ENCODE measurements around the gene RBFOX2. TPM values are rescaled to one million over a fixed set of nuclear protein-coding genes. Genes with fewer than 3 reads are reported as not detected.

RBFOX2 gene
- total RNA-seq, 2 experiments from 2014 or later, result 1.9 to 2.4 TPM

DNA sequence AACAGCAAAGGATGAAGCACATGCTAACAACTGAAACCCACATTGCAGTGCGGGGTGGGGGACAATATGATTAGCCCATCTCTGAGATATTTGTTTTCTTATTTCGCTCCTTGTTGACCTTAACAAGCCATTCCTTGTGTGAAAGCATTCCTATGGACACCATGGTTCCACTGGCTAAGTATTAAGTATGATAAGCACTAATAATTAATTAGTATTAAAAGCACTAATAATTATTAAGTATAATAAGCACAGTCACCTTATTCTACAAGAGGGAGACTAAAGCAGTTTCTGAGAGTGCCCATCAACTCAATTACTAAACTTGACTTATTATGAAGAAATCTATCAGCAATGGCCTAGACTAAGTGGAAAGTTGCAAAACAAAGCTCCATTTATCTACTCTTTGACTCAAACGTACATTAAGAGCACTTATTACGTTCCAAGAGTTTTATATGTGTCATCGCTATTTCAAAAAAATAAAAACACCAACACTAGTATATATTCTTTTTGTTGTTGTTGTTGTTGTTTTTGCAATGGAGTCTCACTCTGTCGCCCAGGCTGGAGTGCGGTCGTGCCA lies 65.3 kb downstream of the RBFOX2 start:
- CTCF ChIA-PET, result no interaction called here
- DNase-seq (no peak), ATAC-seq (ENCODE audit: poor library complexity) (no peak)
- TF ChIP-seq, protein P1, sequence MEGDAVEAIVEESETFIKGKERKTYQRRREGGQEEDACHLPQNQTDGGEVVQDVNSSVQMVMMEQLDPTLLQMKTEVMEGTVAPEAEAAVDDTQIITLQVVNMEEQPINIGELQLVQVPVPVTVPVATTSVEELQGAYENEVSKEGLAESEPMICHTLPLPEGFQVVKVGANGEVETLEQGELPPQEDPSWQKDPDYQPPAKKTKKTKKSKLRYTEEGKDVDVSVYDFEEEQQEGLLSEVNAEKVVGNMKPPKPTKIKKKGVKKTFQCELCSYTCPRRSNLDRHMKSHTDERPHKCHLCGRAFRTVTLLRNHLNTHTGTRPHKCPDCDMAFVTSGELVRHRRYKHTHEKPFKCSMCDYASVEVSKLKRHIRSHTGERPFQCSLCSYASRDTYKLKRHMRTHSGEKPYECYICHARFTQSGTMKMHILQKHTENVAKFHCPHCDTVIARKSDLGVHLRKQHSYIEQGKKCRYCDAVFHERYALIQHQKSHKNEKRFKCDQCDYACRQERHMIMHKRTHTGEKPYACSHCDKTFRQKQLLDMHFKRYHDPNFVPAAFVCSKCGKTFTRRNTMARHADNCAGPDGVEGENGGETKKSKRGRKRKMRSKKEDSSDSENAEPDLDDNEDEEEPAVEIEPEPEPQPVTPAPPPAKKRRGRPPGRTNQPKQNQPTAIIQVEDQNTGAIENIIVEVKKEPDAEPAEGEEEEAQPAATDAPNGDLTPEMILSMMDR (IDR thresholded peaks at IDR 0.05), result no peak
- H3K27me3 ChIP-seq (ENCODE audit: control insufficient read depth in 1 of 2, insufficient read depth in 2 of 2, low read length in 2 of 2), result no peaks in the 10 kb centered on the region
- Mint-ChIP-seq H3K36me3 (ENCODE audit: low read depth) (no peaks in the 10 kb centered on the region), H3K4me3 (no peak overlapping the region), H3K27ac (no peak overlapping the region), H3K27me3 (peaks cover 7% of the 10 kb centered on the region), H3K9me3 (no peaks in the 10 kb centered on the region), H3K4me1 (ENCODE audit: low read depth) (no peaks in the 10 kb centered on the region)
- H3K4me1 ChIP-seq (ENCODE audit: insufficient read depth, low read length), result no peaks in the 10 kb centered on the region
- H3K27ac ChIP-seq (ENCODE audit: low read depth in 1 of 2, low read length in 2 of 2), result no peak overlapping the region
- POLR2A ChIA-PET, result no interaction called here
- intact Hi-C loops (cut with DNase I, micrococcal nuclease), result no loop called here
- no peaks in the 10 kb centered on the region for H3K9me3 ChIP-seq (ENCODE audit: control insufficient read depth in 1 of 2, insufficient read depth in 1 of 2, low read length in 2 of 2)
- H3K36me3 ChIP-seq (ENCODE audit: insufficient read depth, low read length), result no peaks in the 10 kb centered on the region
- no peak overlapping the region for H3K4me3 ChIP-seq (ENCODE audit: low read length)

DNA sequence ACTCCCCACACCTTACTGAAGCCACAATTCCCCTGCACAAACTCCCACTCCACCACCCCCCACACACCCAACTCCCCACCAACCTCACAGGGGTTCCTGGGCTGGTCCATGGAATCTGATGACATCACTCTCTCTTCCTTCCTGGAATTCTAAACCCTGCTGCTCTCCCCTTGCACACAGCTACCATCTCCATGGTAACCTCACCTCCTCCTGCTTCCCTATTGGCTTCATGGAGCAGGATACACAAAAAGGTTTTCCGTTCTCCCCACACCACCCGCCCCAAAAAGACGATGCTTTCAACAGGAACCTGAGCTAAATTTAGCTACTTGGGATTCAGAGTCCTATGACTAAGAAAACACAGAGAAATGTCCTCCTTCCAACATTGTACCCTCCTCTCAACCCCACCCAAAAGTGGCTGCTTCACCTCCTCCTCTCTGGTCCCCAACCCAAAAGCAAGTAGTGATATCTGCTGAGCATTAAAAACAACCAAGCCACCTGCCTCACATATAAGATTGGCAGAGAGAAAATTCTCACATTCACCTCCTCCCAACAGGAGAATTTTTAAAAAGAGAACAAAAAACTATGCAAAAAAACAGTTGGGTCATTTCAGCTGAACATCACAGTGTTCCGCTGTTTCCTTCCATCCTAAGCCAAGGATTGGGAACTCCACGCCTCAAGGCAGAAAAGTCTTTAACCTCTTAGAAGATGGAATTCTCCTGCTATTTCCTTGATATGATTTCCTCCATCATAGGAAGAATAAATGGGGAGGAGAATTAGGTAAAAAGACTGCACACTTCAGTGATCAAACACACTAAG lies 66.9 kb downstream of the RBFOX2 start:
- Mint-ChIP-seq H3K27me3 (no peaks in the 10 kb centered on the region), H3K4me1 (ENCODE audit: low read depth) (no peaks in the 10 kb centered on the region), H3K9me3 (no peaks in the 10 kb centered on the region), H3K4me3 (no peak overlapping the region), H3K36me3 (ENCODE audit: low read depth) (no peaks in the 10 kb centered on the region), H3K27ac (no peak overlapping the region)
- no peaks in the 10 kb centered on the region for H3K9me3 ChIP-seq (ENCODE audit: control insufficient read depth in 1 of 2, insufficient read depth in 1 of 2, low read length in 2 of 2)
- H3K27me3 ChIP-seq (ENCODE audit: control insufficient read depth in 1 of 2, insufficient read depth in 2 of 2, low read length in 2 of 2), result no peaks in the 10 kb centered on the region
- no peak overlapping the region for H3K4me3 ChIP-seq (ENCODE audit: low read length)
- DNase-seq (no peak), ATAC-seq (ENCODE audit: poor library complexity) (no peak)
- TF ChIP-seq, protein P1 (IDR thresholded peaks at IDR 0.05), result no peak
- ChIA-PET CTCF (no interaction called here), POLR2A (no interaction called here)
- intact Hi-C loops (cut with DNase I, micrococcal nuclease), result no loop called here
- H3K36me3 ChIP-seq (ENCODE audit: insufficient read depth, low read length), result no peaks in the 10 kb centered on the region
- no peaks in the 10 kb centered on the region for H3K4me1 ChIP-seq (ENCODE audit: insufficient read depth, low read length)
- no peak overlapping the region for H3K27ac ChIP-seq (ENCODE audit: low read depth in 1 of 2, low read length in 2 of 2)

DNA sequence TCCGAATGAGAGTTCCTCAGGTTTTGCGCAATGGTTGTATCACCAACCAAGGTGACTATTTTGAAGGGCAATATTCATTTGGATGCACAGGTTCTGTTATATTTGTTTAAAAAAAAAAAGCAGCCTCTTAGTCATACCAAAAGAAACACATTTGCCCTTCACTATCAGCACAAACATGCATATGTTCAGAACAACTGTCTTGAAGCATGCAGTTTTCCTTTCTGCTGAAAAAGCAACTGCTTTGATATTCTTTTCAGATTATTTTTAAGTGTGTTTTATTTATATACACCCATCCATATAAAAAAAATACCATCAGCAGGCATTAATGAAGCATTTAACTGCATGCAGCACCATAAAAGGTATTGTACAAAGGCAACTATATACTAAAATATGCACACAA lies 67.8 kb downstream of the RBFOX2 start:
- no peaks in the 10 kb centered on the region for H3K4me1 ChIP-seq (ENCODE audit: insufficient read depth, low read length)
- H3K4me1 Mint-ChIP-seq (ENCODE audit: low read depth), result no peaks in the 10 kb centered on the region
- no peaks in the 10 kb centered on the region for H3K36me3 Mint-ChIP-seq (ENCODE audit: low read depth)
- no peaks in the 10 kb centered on the region for H3K27me3 ChIP-seq (ENCODE audit: control insufficient read depth in 1 of 2, insufficient read depth in 2 of 2, low read length in 2 of 2)
- ChIA-PET CTCF (no interaction called here), POLR2A (no interaction called here)
- H3K9me3 Mint-ChIP-seq, result no peaks in the 10 kb centered on the region
- TF ChIP-seq, protein P1 (IDR thresholded peaks at IDR 0.05), result no peak
- H3K27me3 Mint-ChIP-seq, result no peaks in the 10 kb centered on the region
- no peaks in the 10 kb centered on the region for H3K9me3 ChIP-seq (ENCODE audit: control insufficient read depth in 1 of 2, insufficient read depth in 1 of 2, low read length in 2 of 2)
- intact Hi-C loops (cut with DNase I, micrococcal nuclease), result no loop called here
- no peak for DNase-seq
- no peak overlapping the region for H3K27ac ChIP-seq (ENCODE audit: low read depth in 1 of 2, low read length in 2 of 2)
- no peak overlapping the region for H3K4me3 ChIP-seq (ENCODE audit: low read length)
- no peak for ATAC-seq (ENCODE audit: poor library complexity)
- H3K36me3 ChIP-seq (ENCODE audit: insufficient read depth, low read length), result no peaks in the 10 kb centered on the region
- no peak overlapping the region for H3K27ac Mint-ChIP-seq
- H3K4me3 Mint-ChIP-seq, result no peak overlapping the region
